HepG2 (cell line): ENCODE results near the gene SRD5A2. TPM values are rescaled to one million over a fixed set of nuclear protein-coding genes. Genes with fewer than 3 reads are reported as not detected.

Experiments used
- ATAC-seq: fragments of 200-7000 bp; cut with Tn5 transposase; 3 replicates; pipeline ENCODE4 v1.9.1; 2020; ENCODE audit warnings: mild to moderate bottlenecking, moderate library complexity
- BruUV-seq: library from RNA; stranded (reverse); fragments of 400-500 nt; replicated peaks from 2 replicates; lab custom pipeline; 2021; lab: Mats Ljungman, UMichigan
- CTCF ChIA-PET: fragments of 300-600 bp; formaldehyde crosslinking; extraction: SDS; loops from one replicate; lab custom pipeline; 2021; ENCODE audit warnings: low total read pairs, inconsistent platforms, low intra/inter-chr PET ratio; lab: Yijun Ruan, JAX
- POLR2A ChIA-PET: fragments of 350-600 bp; sonication (Branson Sonifier 250); formaldehyde crosslinking; loops from one replicate; lab custom pipeline; 2020; ENCODE audit warnings: antibody characterized with exemption, inconsistent platforms; lab: Yijun Ruan, JAX
- DNase-seq: peaks from one replicate; pipeline ENCODE4 v3.0.0-alpha.2; 2015; ENCODE audit warnings: low spot score
- FAIRE-seq: peaks from 3 replicates; lab custom pipeline; 2011; peaks lifted over from hg19 to GRCh38; lab: Jason Lieb, UNC
- H2AFZ ChIP-seq: one replicate; pipeline ENCODE4 v1.6.1; 2011; ENCODE audit warnings: low read length, inconsistent platforms
- H3K27ac ChIP-seq: fragments of 300-600 bp; 3 replicates; pipeline ENCODE4 v1.8.0; 2011; ENCODE audit warnings: mixed run types, mild to moderate bottlenecking, mixed read lengths, low read length, inconsistent platforms; ENCODE audit not compliant: insufficient read depth; ENCODE audit errors: extremely low read length
- H3K27me3 ChIP-seq, 2 experiments: fragments of 200-600 bp in 1 of 2; 2 replicates in 1 of 2; 3 replicates in 1 of 2; pipeline versions ENCODE4 v1.6.0 to v1.8.0; 2011; ENCODE audit warnings: low read length in 2 of 2, mild to moderate bottlenecking in 2 of 2, moderate library complexity in 2 of 2, inconsistent platforms in 1 of 2; ENCODE audit not compliant: insufficient read depth in 2 of 2, control insufficient read depth in 1 of 2
- H3K36me3 ChIP-seq, 2 experiments: fragments of 200-600 bp in 1 of 2; replicated peaks in 1 of 2; 2 replicates in 1 of 2; 3 replicates in 1 of 2; pipeline versions ENCODE4 v1.5.1 to v1.8.0; 2011; ENCODE audit warnings: low read length in 2 of 2, inconsistent platforms in 1 of 2; ENCODE audit not compliant: insufficient read depth in 2 of 2, control insufficient read depth in 1 of 2
- H3K4me1 ChIP-seq: 2 replicates; pipeline ENCODE4 v1.5.1; 2012; ENCODE audit warnings: low read length, inconsistent platforms; ENCODE audit not compliant: insufficient read depth
- H3K4me2 ChIP-seq: 2 replicates; pipeline ENCODE4 v1.6.0; 2011; ENCODE audit warnings: low read depth, low read length, inconsistent platforms
- H3K4me3 ChIP-seq, 3 experiments: fragments of 200-600 bp in 1 of 3; sonication (generic), shearing (Covaris generic) in 1 of 3; replicated peaks in 1 of 3; 2 replicates each; pipeline ENCODE4 v1.5.1; 2011 to 2016; ENCODE audit warnings: low read length in 3 of 3, inconsistent platforms in 2 of 3, low read depth in 2 of 3, mild to moderate bottlenecking in 2 of 3, control low read depth in 1 of 3, mixed read lengths in 1 of 3; ENCODE audit not compliant: insufficient read depth in 1 of 3
- H3K79me2 ChIP-seq: one replicate; pipeline ENCODE4 v1.6.1; 2011; ENCODE audit warnings: low read length, inconsistent platforms; ENCODE audit not compliant: insufficient read depth
- H3K9ac ChIP-seq: 2 replicates; pipeline ENCODE4 v1.6.0; 2011; ENCODE audit warnings: mild to moderate bottlenecking, low read depth, low read length, inconsistent platforms; ENCODE audit not compliant: insufficient read depth
- H3K9me3 ChIP-seq: 2 replicates; pipeline ENCODE4 v1.5.1; 2012; ENCODE audit warnings: mild to moderate bottlenecking, low read length
- H4K20me1 ChIP-seq: 2 replicates; pipeline ENCODE4 v1.6.0; 2011; ENCODE audit warnings: inconsistent platforms, mild to moderate bottlenecking, low read length, moderate library complexity; ENCODE audit not compliant: insufficient read depth
- ADNP ChIP-seq: sonication (generic); formaldehyde crosslinking; IDR thresholded peaks from 2 replicates; pipeline ENCODE4 v1.4.0; 2020; ENCODE audit warnings: missing genetic modification reagents
- FOXA3 ChIP-seq: IDR thresholded peaks from 2 replicates; pipeline ENCODE4 v1.6.1; 2016; ENCODE audit warnings: missing genetic modification reagents, missing compliant biosample characterization
- GLI4 ChIP-seq: sonication (generic); formaldehyde crosslinking; IDR thresholded peaks from 2 replicates; pipeline ENCODE4 v1.5.1; 2020; ENCODE audit warnings: missing genetic modification reagents, mild to moderate bottlenecking, moderate library complexity, borderline replicate concordance
- KDM1A ChIP-seq: IDR thresholded peaks from 2 replicates; pipeline ENCODE4 v1.6.1; 2016; ENCODE audit warnings: missing compliant biosample characterization
- MED8 ChIP-seq: sonication (generic); formaldehyde crosslinking; IDR thresholded peaks from 2 replicates; pipeline ENCODE4 v1.8.1; 2023; ENCODE audit warnings: mild to moderate bottlenecking, missing genetic modification reagents; ENCODE audit not compliant: insufficient replicate concordance
- MTA3 ChIP-seq: sonication (generic); formaldehyde crosslinking; IDR thresholded peaks from 2 replicates; pipeline ENCODE4 v1.4.0; 2020; ENCODE audit warnings: missing genetic modification reagents
- NFAT5 ChIP-seq: sonication (generic); formaldehyde crosslinking; IDR thresholded peaks from 2 replicates; pipeline ENCODE4 v1.4.0; 2020; ENCODE audit warnings: missing genetic modification reagents
- NR2C2 ChIP-seq: sonication (generic); formaldehyde crosslinking; IDR thresholded peaks from 2 replicates; pipeline ENCODE4 v1.4.0; 2020; ENCODE audit warnings: missing genetic modification reagents, mild to moderate bottlenecking, moderate library complexity, borderline replicate concordance
- PRDM15 ChIP-seq: sonication (generic); formaldehyde crosslinking; IDR thresholded peaks from 2 replicates; pipeline ENCODE4 v1.4.0; 2020; ENCODE audit warnings: missing genetic modification reagents
- RNF2 ChIP-seq: fragments of 450-650 bp; conservative IDR thresholded peaks from 2 replicates; pipeline ENCODE4 v1.6.1; 2016; ENCODE audit warnings: low read depth
- ZNF235 ChIP-seq: sonication (generic); formaldehyde crosslinking; IDR thresholded peaks from 2 replicates; pipeline ENCODE4 v1.8.1; 2023; ENCODE audit warnings: mild to moderate bottlenecking, missing genetic modification reagents, borderline replicate concordance
- ZNF597 ChIP-seq: sonication (generic); formaldehyde crosslinking; IDR thresholded peaks from 2 replicates; pipeline ENCODE4 v1.5.0; 2020; ENCODE audit warnings: missing genetic modification reagents
- WGBS: methylation state at CpG from one replicate; pipeline ENCODE4 v1.1.6; 2017; ENCODE audit warnings: low lambda C conversion rate; 5-methylcytosine and 5-hydroxymethylcytosine counted together
- in situ Hi-C: cut with HindIII; loops from 2 replicates; pipeline ENCODE4 v1.10.0; 2017; ENCODE audit warnings: low pct_unique_long_range_greater_than_20kb; ENCODE audit not compliant: extremely low pct_ligation_motif_present
- intact Hi-C: fragments of 100-400 bp; cut with micrococcal nuclease; formaldehyde crosslinking; loops from one replicate; pipeline ENCODE4 v1.10.0; 2022; ENCODE audit not compliant: unreplicated experiment
- polyA plus RNA-seq, 8 experiments: library from polyadenylated mRNA; depleted of rRNA in 3 of 8; stranded (reverse) in 7 of 8; unstranded in 1 of 8; fragments of >200 nt; fragmentation: Illumina TruSeq in 4 of 8; extraction: Trizol in 4 of 8; gene quantifications; 2 replicates each; pipeline versions ENCODE4 v1.2.1 to v1.2.3, GENCODE V29; 2011 to 2016; ENCODE audit warnings: low read depth in 4 of 8, missing spikeins in 1 of 8, mixed read lengths in 1 of 8; ENCODE audit not compliant: insufficient read depth in 1 of 8
- total RNA-seq, 5 experiments: library from RNA; depleted of rRNA; stranded (reverse); fragments of >200 nt; fragmentation: Illumina TruSeq; extraction: Trizol; gene quantifications; 2 replicates each; pipeline ENCODE4 v1.2.3, GENCODE V29; 2016; ENCODE audit warnings: low read depth in 1 of 5

SRD5A2 gene
- total and polyA plus RNA-seq, 2 of the 13 experiments (the other 11 are each of a cell fraction or from before 2014, with no cell fraction given) = 0.01 TPM; not detected in 1

GRCh38 chr2:31568585-31569201, 12.0 kb downstream of the SRD5A2 start:
- POLR2A ChIA-PET = no interaction called here
- WGBS = 23% methylated on average over 9 of the region's 10 CpGs
- no peak overlapping the region for H3K4me3 ChIP-seq
- FAIRE-seq (no peak), ATAC-seq (no peak), DNase-seq (no peak)
- CTCF ChIA-PET = no interaction called here
- H3K36me3 ChIP-seq = no peaks in the 10 kb centered on the region
- H3K4me1 ChIP-seq = no peaks in the 10 kb centered on the region
- no TSS peak for BruUV-seq
- in situ Hi-C loops = no loop called here
- intact Hi-C loops = no loop called here
- H3K79me2 ChIP-seq = no peaks in the 10 kb centered on the region
- no peak overlapping the region for H3K9ac ChIP-seq
- H3K9me3 ChIP-seq = no peaks in the 10 kb centered on the region
- H3K27ac ChIP-seq = no peak overlapping the region
- no peaks in the 10 kb centered on the region for H4K20me1 ChIP-seq
- no peaks in the 10 kb centered on the region for H3K27me3 ChIP-seq
- no peak overlapping the region for H3K4me2 ChIP-seq
- no peak overlapping the region for H2AFZ ChIP-seq
- TF ChIP-seq NFAT5 (CRISPR knock-in tag) (no peak), ZNF235 (no peak), GLI4 (CRISPR knock-in tag) (no peak), RNF2 (no peak), FOXA3 (CRISPR knock-in tag) (no peak), MTA3 (CRISPR knock-in tag) (no peak), KDM1A (CRISPR knock-in tag) (no peak), ZNF597 (no peak), ADNP (no peak), NR2C2 (CRISPR knock-in tag) (no peak), MED8 (CRISPR knock-in tag) (no peak), PRDM15 (CRISPR knock-in tag) (no peak)
